VCaP (cell line): ENCODE results near the gene BTBD9.

Experiments used
- H3K27ac ChIP-seq: fragments of 450-650 bp; 2 replicates; pipeline ENCODE4 v1.5.1; 2017
- CTCF ChIP-seq: fragments of 450-650 bp; conservative IDR thresholded peaks from 2 replicates; pipeline ENCODE4 v1.5.1; 2017; ENCODE audit warnings: mild to moderate bottlenecking, moderate library complexity

Gene BTBD9

GRCh38 chr6:38366234-38366633, 273.5 kb downstream of the BTBD9 start:
- H3K27ac ChIP-seq, result no peak overlapping the region
- TF ChIP-seq CTCF, result no peak

- no peak for TF ChIP-seq CTCF
- H3K27ac ChIP-seq, result no peak overlapping the region
Measured at GRCh38 chr6:38364775-38365174, 275.0 kb downstream of the BTBD9 start.

GRCh38 chr6:38364127-38364526, 275.6 kb downstream of the BTBD9 start:
- no peak for TF ChIP-seq CTCF
- H3K27ac ChIP-seq, result no peak overlapping the region

GRCh38 chr6:38355519-38355918, 284.2 kb downstream of the BTBD9 start:
- no peak for TF ChIP-seq CTCF
- H3K27ac ChIP-seq, result no peak overlapping the region

GRCh38 chr6:38354905-38355304, 284.8 kb downstream of the BTBD9 start:
- H3K27ac ChIP-seq, result no peak overlapping the region

GRCh38 chr6:38354037-38354381, 285.7 kb downstream of the BTBD9 start:
- no peak for TF ChIP-seq CTCF
- no peak overlapping the region for H3K27ac ChIP-seq

More at GRCh38 chr6:38354905-38355304, 284.8 kb downstream of the BTBD9 start:
- TF ChIP-seq CTCF, result no peak

- H3K27ac ChIP-seq, result no peak overlapping the region
- no peak for TF ChIP-seq CTCF
Measured at GRCh38 chr6:38353310-38354036, 286.3 kb downstream of the BTBD9 start.
